ENCODE data around the gene OGFOD3. TPM values are rescaled to one million over a fixed set of nuclear protein-coding genes. Genes with fewer than 3 reads are reported as not detected.

OGFOD3 gene
- total and polyA plus RNA-seq, 9 of the 15 experiments (the other 6 are each of a cell fraction or from before 2014, with no cell fraction given), result 0.69 to 44.7 (median 18.9) TPM

DNA sequence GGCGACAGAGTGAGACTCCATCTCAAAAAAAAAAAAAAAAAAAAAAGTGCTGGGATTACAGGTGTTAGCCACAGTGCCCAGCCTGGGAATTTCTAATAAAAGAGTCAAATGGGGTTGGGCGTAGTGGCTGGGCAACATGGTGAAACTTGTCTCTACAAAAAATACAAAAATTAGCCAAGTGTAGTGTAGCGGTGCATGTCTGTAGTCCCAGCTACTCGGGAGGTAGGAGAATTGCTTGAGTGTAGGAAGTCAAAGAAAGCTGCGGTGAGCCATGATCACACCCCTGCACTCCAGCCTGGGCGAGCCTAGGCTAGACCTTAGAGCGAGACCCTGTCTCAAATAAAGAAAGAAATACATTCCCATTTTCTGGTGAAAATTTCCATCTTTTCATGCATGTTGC, 49.2 kb downstream of the OGFOD3 start (continued):
- TF ChIP-seq HMBOX1 (IDR thresholded peaks at IDR 0.05), result no peak
- no peak for TF ChIP-seq SRSF1 (IDR thresholded peaks at IDR 0.05; ENCODE audit: low read depth, low read length)

DNA sequence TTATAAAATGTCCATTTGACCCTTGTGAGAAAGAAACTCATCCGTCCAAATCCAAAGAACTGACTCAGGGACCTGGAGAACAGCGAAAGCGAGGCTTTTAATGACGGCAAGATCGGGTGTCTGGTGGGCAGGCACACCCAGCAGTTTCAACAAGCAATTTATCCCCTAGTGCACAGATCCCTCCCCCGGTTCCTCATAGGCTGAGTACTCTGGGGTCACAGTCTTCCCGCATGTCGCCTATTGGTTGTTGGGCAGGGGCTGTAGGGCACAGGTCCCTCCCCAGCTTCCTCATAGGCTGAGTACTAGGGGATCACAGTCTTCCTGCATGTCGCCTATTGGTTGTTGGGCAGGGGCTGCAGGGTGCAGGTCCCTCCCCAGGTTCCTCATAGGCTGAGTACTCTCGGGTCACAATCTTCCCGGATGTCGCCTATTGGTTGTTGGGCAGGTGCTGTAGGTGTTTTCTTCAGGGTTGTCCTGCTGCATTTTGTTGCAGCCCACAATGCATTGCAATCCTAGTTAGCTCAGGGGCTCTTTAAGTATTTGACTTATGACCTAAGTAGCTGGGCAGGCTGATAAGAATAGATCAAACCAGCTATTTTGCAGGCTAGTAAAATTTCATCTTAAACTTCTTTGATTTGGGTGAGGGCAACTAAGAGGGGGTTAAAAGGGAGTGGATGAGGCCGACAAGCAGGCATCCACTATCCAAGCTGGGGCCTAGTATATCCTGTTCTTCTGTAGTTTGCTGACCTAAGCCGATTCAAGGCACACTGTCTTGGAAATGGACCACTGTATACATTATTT, 50.5 kb downstream of the OGFOD3 start:
- no peaks in the 10 kb centered on the region for H3K9me1 ChIP-seq (ENCODE audit: control insufficient read depth, insufficient read depth, low read length)
- H3K79me2 ChIP-seq (ENCODE audit: control insufficient read depth, insufficient read depth, low read length), result no peaks in the 10 kb centered on the region
- WGBS (ENCODE audit: insufficient coverage, low coverage, missing lambda C conversion rate), result 11% methylated on average over 14 of the region's 14 CpGs
- no peaks in the 10 kb centered on the region for H3K27me3 ChIP-seq (ENCODE audit: control insufficient read depth in 2 of 2, insufficient read depth in 2 of 2, low read length in 2 of 2)
- TSS peak; percentile 73 for BruUV-seq (replicated peaks)
- H4K20me1 ChIP-seq (replicated peaks; ENCODE audit: control insufficient read depth, insufficient read depth, low read length), result no peaks in the 10 kb centered on the region
- ChIA-PET CTCF (ENCODE audit: low intra/inter-chr PET ratio) (no interaction called here), POLR2A (interaction anchor here (0.6 to 3.8 kb wide), 4 partner anchors 11 to 139 kb away, joined by 3 to 27 read pairs (median 6); no protein-coding TSS in a partner anchor)
- peak overlapping the region; percentile 35 for H3K4me3 ChIP-seq
- intact Hi-C loops (cut with micrococcal nuclease) (no loop called here), in situ Hi-C loops (cut with MboI) (no loop called here)
- DNase-seq (ENCODE audit: extremely low read depth in 1 of 4, low spot score in 3 of 4), result peak; percentile 91 to 97 (median 95)
- no peaks in the 10 kb centered on the region for H3K36me3 ChIP-seq (ENCODE audit: control insufficient read depth, insufficient read depth, low read length)
- H3K4me2 ChIP-seq (ENCODE audit: insufficient read depth, low read length), result peak overlapping the region; percentile 52
- peak overlapping the region; percentile 62 for H3K27ac ChIP-seq (ENCODE audit: extremely low read depth, low read depth, low read length)
- peak overlapping the region in 1 of 2 experiments; percentile 55; a peak in 2 of 4 replicates for H3K9ac ChIP-seq (ENCODE audit: insufficient read depth in 1 of 2, low read depth in 2 of 2, low read length in 2 of 2)
- peak; percentile 100 for FAIRE-seq
- peak; percentile 100 for ATAC-seq
- H3K4me1 ChIP-seq (replicated peaks in 1 of 2; ENCODE audit: control insufficient read depth in 2 of 2, insufficient read depth in 2 of 2, low read length in 2 of 2), result peaks cover 9 to 32% of the 10 kb centered on the region in 2 experiments; a peak in 4 of 5 replicates
- H3K9me3 ChIP-seq (replicated peaks; ENCODE audit: control insufficient read depth, insufficient read depth, low read depth, low read length), result no peaks in the 10 kb centered on the region
- H2AFZ ChIP-seq (ENCODE audit: low read depth, low read length), result peak overlapping the region; percentile 71
- TF ChIP-seq TSHZ1 (CRISPR knock-in tag; IDR thresholded peaks at IDR 0.05) (no peak), ZNF253 (CRISPR knock-in tag; conservative IDR thresholded peaks at IDR 0.05) (no peak), NCOA6 (IDR thresholded peaks at IDR 0.05) (no peak), C11orf30 (IDR thresholded peaks at IDR 0.05; ENCODE audit: low read depth) (peak; percentile 8; the same call in 1 of the 2 replicates), FOXJ3 (CRISPR knock-in tag; IDR thresholded peaks at IDR 0.05) (no peak)
- TF ChIP-seq, protein P1, sequence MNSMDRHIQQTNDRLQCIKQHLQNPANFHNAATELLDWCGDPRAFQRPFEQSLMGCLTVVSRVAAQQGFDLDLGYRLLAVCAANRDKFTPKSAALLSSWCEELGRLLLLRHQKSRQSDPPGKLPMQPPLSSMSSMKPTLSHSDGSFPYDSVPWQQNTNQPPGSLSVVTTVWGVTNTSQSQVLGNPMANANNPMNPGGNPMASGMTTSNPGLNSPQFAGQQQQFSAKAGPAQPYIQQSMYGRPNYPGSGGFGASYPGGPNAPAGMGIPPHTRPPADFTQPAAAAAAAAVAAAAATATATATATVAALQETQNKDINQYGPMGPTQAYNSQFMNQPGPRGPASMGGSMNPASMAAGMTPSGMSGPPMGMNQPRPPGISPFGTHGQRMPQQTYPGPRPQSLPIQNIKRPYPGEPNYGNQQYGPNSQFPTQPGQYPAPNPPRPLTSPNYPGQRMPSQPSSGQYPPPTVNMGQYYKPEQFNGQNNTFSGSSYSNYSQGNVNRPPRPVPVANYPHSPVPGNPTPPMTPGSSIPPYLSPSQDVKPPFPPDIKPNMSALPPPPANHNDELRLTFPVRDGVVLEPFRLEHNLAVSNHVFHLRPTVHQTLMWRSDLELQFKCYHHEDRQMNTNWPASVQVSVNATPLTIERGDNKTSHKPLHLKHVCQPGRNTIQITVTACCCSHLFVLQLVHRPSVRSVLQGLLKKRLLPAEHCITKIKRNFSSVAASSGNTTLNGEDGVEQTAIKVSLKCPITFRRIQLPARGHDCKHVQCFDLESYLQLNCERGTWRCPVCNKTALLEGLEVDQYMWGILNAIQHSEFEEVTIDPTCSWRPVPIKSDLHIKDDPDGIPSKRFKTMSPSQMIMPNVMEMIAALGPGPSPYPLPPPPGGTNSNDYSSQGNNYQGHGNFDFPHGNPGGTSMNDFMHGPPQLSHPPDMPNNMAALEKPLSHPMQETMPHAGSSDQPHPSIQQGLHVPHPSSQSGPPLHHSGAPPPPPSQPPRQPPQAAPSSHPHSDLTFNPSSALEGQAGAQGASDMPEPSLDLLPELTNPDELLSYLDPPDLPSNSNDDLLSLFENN (IDR thresholded peaks at IDR 0.05; ENCODE audit: low read depth in 2 of 2, low read length in 2 of 2), result peak in 1 of 2 experiments; percentile 67; a peak in 1 of 4 replicates
- TF ChIP-seq, protein P2, sequence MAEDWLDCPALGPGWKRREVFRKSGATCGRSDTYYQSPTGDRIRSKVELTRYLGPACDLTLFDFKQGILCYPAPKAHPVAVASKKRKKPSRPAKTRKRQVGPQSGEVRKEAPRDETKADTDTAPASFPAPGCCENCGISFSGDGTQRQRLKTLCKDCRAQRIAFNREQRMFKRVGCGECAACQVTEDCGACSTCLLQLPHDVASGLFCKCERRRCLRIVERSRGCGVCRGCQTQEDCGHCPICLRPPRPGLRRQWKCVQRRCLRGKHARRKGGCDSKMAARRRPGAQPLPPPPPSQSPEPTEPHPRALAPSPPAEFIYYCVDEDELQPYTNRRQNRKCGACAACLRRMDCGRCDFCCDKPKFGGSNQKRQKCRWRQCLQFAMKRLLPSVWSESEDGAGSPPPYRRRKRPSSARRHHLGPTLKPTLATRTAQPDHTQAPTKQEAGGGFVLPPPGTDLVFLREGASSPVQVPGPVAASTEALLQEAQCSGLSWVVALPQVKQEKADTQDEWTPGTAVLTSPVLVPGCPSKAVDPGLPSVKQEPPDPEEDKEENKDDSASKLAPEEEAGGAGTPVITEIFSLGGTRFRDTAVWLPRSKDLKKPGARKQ (CRISPR knock-in tag; IDR thresholded peaks at IDR 0.05), result no peak
